Adrenal gland (tissue), 5 donors: ENCODE data around the gene SOBP.

Experiments
- CTCF ChIP-seq, 6 experiments: fragments of 450-650 bp in 4 of 6; fragments of 200-600 bp in 2 of 6; sonication (generic) in 1 of 6; IDR thresholded peaks; 1 replicate in 5 of 6; 2 replicates in 1 of 6; pipeline versions ENCODE4 v1.5.1 to v1.8.0; 2016 to 2021; ENCODE audit warnings: antibody characterized with exemption in 6 of 6, mild to moderate bottlenecking in 2 of 6, moderate library complexity in 1 of 6
- POLR2A ChIP-seq, 2 donors: fragments of 450-650 bp; IDR thresholded peaks; one replicate each; pipeline ENCODE4 v1.6.1; 2017; ENCODE audit warnings: antibody characterized with exemption in 2 of 2, mild to moderate bottlenecking in 2 of 2, moderate library complexity in 1 of 2
- donor health status: DM: no; HTN: no; CAD: no.

- no peak for TF ChIP-seq CTCF (IDR thresholded peaks at IDR 0.05)
- no peak for TF ChIP-seq POLR2A (IDR thresholded peaks at IDR 0.05)
Measured at GRCh38 chr6:107458672-107459282, 31.1 kb upstream of the SOBP start.
